OCI-LY3 (cell line): Measurements from ENCODE around the gene FRK.

ENCODE experiments used
- H2AFZ ChIP-seq: fragments of 200-600, 300-600 bp; shearing (Covaris generic); 2 replicates; pipeline ENCODE4 v1.6.0; 2014; ENCODE audit warnings: antibody characterized with exemption, low read depth, low read length
- H3K27ac ChIP-seq: fragments of 200-600, 300-600 bp; sonication (generic); 2 replicates; pipeline ENCODE4 v1.5.1; 2014; ENCODE audit warnings: mild to moderate bottlenecking, low read length, moderate library complexity, mixed read lengths
- H3K27me3 ChIP-seq: fragments of 200-600, 300-600 bp; sonication (generic); 2 replicates; pipeline ENCODE4 v1.6.1; 2014; ENCODE audit warnings: low read depth, low read length, mixed read lengths
- H3K36me3 ChIP-seq: fragments of 200-600, 300-600 bp; sonication (generic); replicated peaks from 2 replicates; pipeline ENCODE3; 2014; ENCODE audit warnings: low read depth, low read length, mixed read lengths
- H3K4me1 ChIP-seq: fragments of 300-600, 200-600 bp; sonication (generic); 2 replicates; pipeline ENCODE4 v1.6.1; 2014; ENCODE audit warnings: low read length, mixed read lengths
- H3K4me2 ChIP-seq: fragments of 200-600, 300-600 bp; sonication (generic); 2 replicates; pipeline ENCODE4 v1.6.1; 2014; ENCODE audit warnings: low read length, mixed read lengths
- H3K4me3 ChIP-seq: fragments of 300-600, 200-600 bp; sonication (generic); 2 replicates; pipeline ENCODE4 v1.5.1; 2014; ENCODE audit warnings: antibody characterized with exemption, mild to moderate bottlenecking, low read length, moderate library complexity
- H3K79me2 ChIP-seq: fragments of 300-600, 200-600 bp; shearing (Covaris generic); 2 replicates; pipeline ENCODE4 v1.6.1; 2014; ENCODE audit warnings: mild to moderate bottlenecking, low read length, mixed read lengths
- H3K9ac ChIP-seq: fragments of 300-600, 200-600 bp; shearing (Covaris generic); 2 replicates; pipeline ENCODE4 v1.6.0; 2014; ENCODE audit warnings: mild to moderate bottlenecking, low read length, moderate library complexity
- H3K9me3 ChIP-seq: fragments of 200-600, 300-600 bp; shearing (Covaris generic); 2 replicates; pipeline ENCODE4 v1.6.1; 2014; ENCODE audit warnings: low read length, mixed read lengths; ENCODE audit not compliant: insufficient read depth
- H4K20me1 ChIP-seq: fragments of 200-600, 300-600 bp; sonication (generic); 2 replicates; pipeline ENCODE4 v1.6.1; 2016; ENCODE audit warnings: low read length, mixed read lengths; ENCODE audit not compliant: insufficient read depth
- CTCF ChIP-seq: fragments of 200-600, 300-600 bp; sonication (generic); IDR thresholded peaks from 2 replicates; pipeline ENCODE4 v1.5.1; 2014; ENCODE audit warnings: antibody characterized with exemption, low read length, low read depth
- EZH2phosphoT487 ChIP-seq: fragments of 200-600 bp; shearing (Covaris generic); IDR thresholded peaks from 2 replicates; pipeline ENCODE4 v1.6.1; 2018; ENCODE audit warnings: antibody characterized with exemption, mixed run types, low read depth

The FRK gene

GRCh38 chr6:115885636-115886366 lies 174.9 kb downstream of the FRK start:
- Histone ChIP-seq H2AFZ (no peak overlapping the region), H3K27ac (no peak overlapping the region), H3K4me1 (peaks cover 8% of the 10 kb centered on the region), H4K20me1 (no peaks in the 10 kb centered on the region), H3K79me2 (no peaks in the 10 kb centered on the region), H3K9ac (no peak overlapping the region), H3K4me3 (no peak overlapping the region), H3K36me3 (no peaks in the 10 kb centered on the region), H3K27me3 (no peaks in the 10 kb centered on the region), H3K4me2 (no peak overlapping the region), H3K9me3 (no peaks in the 10 kb centered on the region)
- TF ChIP-seq EZH2phosphoT487 (no peak), CTCF (no peak)

GRCh38 chr6:115882771-115883170 lies 177.9 kb downstream of the FRK start:
- Histone ChIP-seq H3K79me2 (no peaks in the 10 kb centered on the region), H3K27me3 (no peaks in the 10 kb centered on the region), H3K4me2 (no peak overlapping the region), H3K27ac (no peak overlapping the region), H3K36me3 (no peaks in the 10 kb centered on the region), H4K20me1 (no peaks in the 10 kb centered on the region), H3K9ac (no peak overlapping the region), H3K9me3 (no peaks in the 10 kb centered on the region), H3K4me1 (no peaks in the 10 kb centered on the region), H3K4me3 (no peak overlapping the region), H2AFZ (no peak overlapping the region)
- no peak for TF ChIP-seq EZH2phosphoT487
- no peak for TF ChIP-seq CTCF

- Histone ChIP-seq H3K36me3 (no peaks in the 10 kb centered on the region), H3K4me2 (no peak overlapping the region), H3K27ac (no peak overlapping the region), H3K4me1 (no peaks in the 10 kb centered on the region), H3K79me2 (no peaks in the 10 kb centered on the region), H2AFZ (no peak overlapping the region), H4K20me1 (no peaks in the 10 kb centered on the region), H3K27me3 (no peaks in the 10 kb centered on the region), H3K9ac (no peak overlapping the region), H3K9me3 (no peaks in the 10 kb centered on the region), H3K4me3 (no peak overlapping the region)
- no peak for TF ChIP-seq EZH2phosphoT487
- no peak for TF ChIP-seq CTCF
Measured at GRCh38 chr6:115882174-115882573, 178.5 kb downstream of the FRK start.
